WTC11 (cell line): ENCODE data around the gene KCNMA1.

Source experiments
- CTCF ChIP-seq: fragments of 200-600 bp; IDR thresholded peaks from 2 replicates; pipeline ENCODE4 v1.8.0; 2022; ENCODE audit warnings: antibody characterized with exemption
- TF ChIP-seq, protein P1 (sequence below): sonication (generic); formaldehyde crosslinking; IDR thresholded peaks from 2 replicates; pipeline ENCODE4 v1.8.0; 2022; ENCODE audit warnings: mild to moderate bottlenecking, missing genetic modification reagents
- TF ChIP-seq, protein P2 (sequence below): sonication (generic); formaldehyde crosslinking; IDR thresholded peaks from 2 replicates; pipeline ENCODE4 v1.8.1; 2023; ENCODE audit warnings: mild to moderate bottlenecking, missing genetic modification reagents, moderate library complexity

DNA sequence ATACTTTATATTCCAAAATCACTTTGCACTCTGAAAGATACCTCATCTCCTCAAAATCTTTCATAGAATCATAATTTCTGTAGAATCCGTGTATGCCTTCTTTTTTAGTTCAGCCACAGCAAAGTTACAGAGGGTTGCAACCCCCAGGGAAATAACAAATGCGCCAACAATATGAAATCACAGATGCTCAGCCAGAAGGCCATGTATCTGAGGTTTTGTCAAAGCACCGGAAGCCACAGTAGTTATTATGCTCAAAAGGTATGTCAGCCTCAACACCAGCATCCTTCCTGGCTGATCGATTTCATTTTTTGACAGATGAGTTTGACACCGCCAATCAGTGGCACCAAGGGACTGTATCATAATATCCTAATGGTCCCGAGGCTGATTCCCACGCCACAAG is 204.1 kb downstream of the KCNMA1 start:
- no peak for TF ChIP-seq CTCF
- TF ChIP-seq, protein P1, sequence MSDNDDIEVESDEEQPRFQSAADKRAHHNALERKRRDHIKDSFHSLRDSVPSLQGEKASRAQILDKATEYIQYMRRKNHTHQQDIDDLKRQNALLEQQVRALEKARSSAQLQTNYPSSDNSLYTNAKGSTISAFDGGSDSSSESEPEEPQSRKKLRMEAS (CRISPR knock-in tag), result no peak
- TF ChIP-seq, protein P2, sequence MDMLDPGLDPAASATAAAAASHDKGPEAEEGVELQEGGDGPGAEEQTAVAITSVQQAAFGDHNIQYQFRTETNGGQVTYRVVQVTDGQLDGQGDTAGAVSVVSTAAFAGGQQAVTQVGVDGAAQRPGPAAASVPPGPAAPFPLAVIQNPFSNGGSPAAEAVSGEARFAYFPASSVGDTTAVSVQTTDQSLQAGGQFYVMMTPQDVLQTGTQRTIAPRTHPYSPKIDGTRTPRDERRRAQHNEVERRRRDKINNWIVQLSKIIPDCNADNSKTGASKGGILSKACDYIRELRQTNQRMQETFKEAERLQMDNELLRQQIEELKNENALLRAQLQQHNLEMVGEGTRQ, result no peak
